ENCODE measurements around the gene FECH. TPM values are rescaled to one million over a fixed set of nuclear protein-coding genes. Genes with fewer than 3 reads are reported as not detected.
A peak's percentile ranks its signal among the peaks of the same experiment; 100 is the strongest.

Gene FECH
- total RNA-seq, 4 donors from 2014 or later, result 16.4 to 56.4 (median 29.2) TPM

- 69 to 75% methylated on average over 2 of the region's 2 CpGs for WGBS, 2 donors (ENCODE audit: low coverage in 1 of 2)
Observed at GRCh38 chr18:57589161-57589560, 2.7 kb upstream of the FECH start.

GRCh38 chr18:57587098-57587661 lies 678 bp upstream of the FECH start:
- no peaks in the 10 kb centered on the region for H3K9me3 ChIP-seq
- 80 to 90% methylated on average over 3 to 12 of the region's 12 CpGs for WGBS, 2 donors (ENCODE audit: low coverage in 1 of 2)
- no peak for ATAC-seq

More at GRCh38 chr18:57589161-57589560, 2.7 kb upstream of the FECH start:
- TF ChIP-seq CTCF (IDR thresholded peaks at IDR 0.05), result no peak
- no peak for TF ChIP-seq POLR2A (IDR thresholded peaks at IDR 0.05)
- TF ChIP-seq EP300 (IDR thresholded peaks at IDR 0.05), result no peak
- TF ChIP-seq POLR2AphosphoS5 (IDR thresholded peaks at IDR 0.05), result no peak
- peaks cover 0 to 8% of the 10 kb centered on the region in 2 donors for H3K36me3 ChIP-seq
- H3K9me3 ChIP-seq, result no peaks in the 10 kb centered on the region
- peaks cover 0 to 25% (median 5%) of the 10 kb centered on the region in 3 donors for H3K4me1 ChIP-seq
- H3K27me3 ChIP-seq, result no peaks in the 10 kb centered on the region
- H3K27ac ChIP-seq, result no peak overlapping the region
- no peak for ATAC-seq
- no peak overlapping the region for H3K4me3 ChIP-seq

DNA sequence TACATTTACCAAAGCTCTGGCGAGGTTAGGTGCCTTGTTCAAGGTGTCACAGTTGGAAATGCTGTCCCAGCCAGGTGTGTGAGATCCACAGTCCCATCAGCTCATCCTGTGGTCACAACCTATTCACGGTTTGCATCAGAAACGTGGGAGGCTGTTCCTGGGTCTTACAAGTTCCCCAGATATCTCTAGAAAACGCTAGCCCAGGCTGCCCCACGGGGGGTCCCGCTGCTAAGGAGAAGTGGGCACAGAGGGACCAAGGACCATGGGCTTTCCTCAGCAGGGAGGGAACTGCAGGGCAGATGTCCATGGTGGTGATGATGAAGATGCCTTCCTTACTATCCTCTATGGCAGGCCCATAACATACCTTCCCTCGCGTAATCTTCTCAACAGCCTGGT lies 649 bp downstream of the FECH start:
- TF ChIP-seq POLR2AphosphoS5 (IDR thresholded peaks at IDR 0.05) (no peak), EP300 (IDR thresholded peaks at IDR 0.05) (no peak), POLR2A (IDR thresholded peaks at IDR 0.05) (no peak), CTCF (IDR thresholded peaks at IDR 0.05) (no peak)
- Histone ChIP-seq H3K36me3 (peaks cover 0 to 22% of the 10 kb centered on the region in 2 donors), H3K4me1 (peaks cover 0 to 25% (median 5%) of the 10 kb centered on the region in 3 donors), H3K4me3 (peak overlapping the region; percentile 82 to 95), H3K27me3 (no peaks in the 10 kb centered on the region), H3K27ac (peak overlapping the region; percentile 82 to 94 (median 87)), H3K9me3 (no peaks in the 10 kb centered on the region)
- 0 to 21% methylated on average over 1 to 5 of the region's 8 CpGs for whole genome bisulfite sequencing, 2 donors (ENCODE audit: low coverage in 1 of 2)
- ATAC-seq, result no peak

More at GRCh38 chr18:57587098-57587661, 678 bp upstream of the FECH start:
- Histone ChIP-seq H3K4me3 (peak overlapping the region in 1 of 2 donors; percentile 95), H3K36me3 (peaks cover 0 to 12% of the 10 kb centered on the region in 2 donors), H3K27ac (peak overlapping the region; percentile 82 to 94 (median 87)), H3K27me3 (no peaks in the 10 kb centered on the region), H3K4me1 (peaks cover 0 to 25% (median 5%) of the 10 kb centered on the region in 3 donors)
- TF ChIP-seq CTCF (IDR thresholded peaks at IDR 0.05), result no peak
- no peak for TF ChIP-seq POLR2AphosphoS5 (IDR thresholded peaks at IDR 0.05)
- no peak for TF ChIP-seq EP300 (IDR thresholded peaks at IDR 0.05)
- TF ChIP-seq POLR2A (IDR thresholded peaks at IDR 0.05), result no peak

DNA sequence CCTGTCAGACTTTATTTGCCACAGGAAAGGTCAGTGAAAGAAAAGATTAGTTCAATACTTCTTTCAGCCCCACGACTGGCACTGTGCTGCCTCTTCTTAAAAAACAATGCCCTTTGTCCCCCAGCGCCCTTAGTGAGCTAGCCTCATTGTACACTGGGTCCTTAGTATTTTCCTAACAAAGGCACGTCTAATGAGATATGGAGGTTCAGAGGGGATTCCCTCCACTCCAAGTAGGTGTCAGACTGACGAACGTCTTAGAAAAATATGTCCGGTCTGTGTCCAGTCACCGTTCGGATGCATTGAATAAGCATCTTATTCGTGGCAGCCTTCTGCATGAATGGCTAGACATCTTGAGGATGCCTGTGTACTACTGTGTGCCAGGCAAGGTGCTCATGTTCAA lies 1.1 kb downstream of the FECH start:
- H3K36me3 ChIP-seq, result peaks cover 0 to 26% of the 10 kb centered on the region in 2 donors
- ATAC-seq, result no peak
- 31 to 39% methylated on average over 5 to 9 of the region's 9 CpGs for WGBS, 2 donors (ENCODE audit: low coverage in 1 of 2)
- H3K4me1 ChIP-seq, result peaks cover 0 to 25% (median 5%) of the 10 kb centered on the region in 3 donors
- H3K9me3 ChIP-seq, result no peaks in the 10 kb centered on the region
- peak overlapping the region; percentile 82 to 95 for H3K4me3 ChIP-seq
- TF ChIP-seq EP300 (IDR thresholded peaks at IDR 0.05), result no peak
- no peak for TF ChIP-seq CTCF (IDR thresholded peaks at IDR 0.05)
- no peak for TF ChIP-seq POLR2AphosphoS5 (IDR thresholded peaks at IDR 0.05)
- no peak for TF ChIP-seq POLR2A (IDR thresholded peaks at IDR 0.05)
- no peaks in the 10 kb centered on the region for H3K27me3 ChIP-seq
- H3K27ac ChIP-seq, result peak overlapping the region in 1 of 4 donors; percentile 87

DNA sequence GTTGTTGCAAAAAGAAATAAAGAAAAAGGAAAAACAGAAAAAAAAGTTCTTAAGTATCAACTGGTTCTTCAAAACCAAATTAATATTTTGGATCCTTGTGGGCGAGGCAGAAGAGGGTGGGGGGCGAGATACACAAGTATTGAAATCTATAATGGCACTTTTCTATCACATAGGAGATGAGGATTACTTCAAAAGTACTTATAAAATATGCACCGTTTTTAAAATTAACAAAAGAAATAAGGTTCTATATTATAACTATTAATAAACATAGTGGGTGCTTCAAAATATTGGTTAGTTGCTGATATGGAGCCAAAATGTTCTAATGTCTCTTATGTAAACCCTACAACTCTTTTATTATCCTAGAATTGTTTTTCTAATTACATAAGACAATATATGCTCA lies 2.1 kb downstream of the FECH start:
- H3K27ac ChIP-seq, result no peak overlapping the region
- H3K9me3 ChIP-seq, result no peaks in the 10 kb centered on the region
- no peak for ATAC-seq
- H3K4me3 ChIP-seq, result no peak overlapping the region
- H3K4me1 ChIP-seq, result peaks cover 0 to 25% (median 5%) of the 10 kb centered on the region in 3 donors
- TF ChIP-seq POLR2A (IDR thresholded peaks at IDR 0.05), result no peak
- no peak for TF ChIP-seq POLR2AphosphoS5 (IDR thresholded peaks at IDR 0.05)
- no peak for TF ChIP-seq EP300 (IDR thresholded peaks at IDR 0.05)
- TF ChIP-seq CTCF (IDR thresholded peaks at IDR 0.05), result no peak
- H3K36me3 ChIP-seq, result peaks cover 0 to 36% of the 10 kb centered on the region in 2 donors
- H3K27me3 ChIP-seq, result no peaks in the 10 kb centered on the region
- WGBS, 2 donors (ENCODE audit: low coverage in 1 of 2), result 94 to 95% methylated on average over 3 of the region's 3 CpGs
